ENCODE data around the gene CCDC9B.

- TF ChIP-seq EZH2 (IDR thresholded peaks at IDR 0.05; ENCODE audit: insufficient read depth, low read length): no peak
- TF ChIP-seq CTCF (IDR thresholded peaks at IDR 0.05; ENCODE audit: insufficient read depth, low read depth, low read length): no peak
Measured at GRCh38 chr15:40285151-40285550, 55.6 kb downstream of the CCDC9B start.

All from astrocyte (in vitro differentiated cells and primary cell).